GM21423 (cell line): ENCODE results near the gene C21orf91.
A peak's percentile ranks its signal among the peaks of the same experiment; 100 is the strongest.
"Not testable (repeated sequence)": the region's sequence is repeated elsewhere in the genome, so short reads cannot be mapped to it uniquely, and the experiment has no call there.

Source experiments
- ATAC-seq: cut with Tn5 transposase; IDR thresholded peaks from one replicate; pipeline ENCODE4 v1.9.1; 2021; ENCODE audit warnings: mild to moderate bottlenecking, moderate library complexity; ENCODE audit not compliant: unreplicated experiment

Gene C21orf91

GRCh38 chr21:17779980-17780379 is 39.2 kb downstream of the C21orf91 start:
- ATAC-seq, result no peak

- ATAC-seq, result no peak
These were observed 39.7 kb downstream of the C21orf91 start for GRCh38 chr21:17779496-17779895.

GRCh38 chr21:17777072-17777765 is 41.9 kb downstream of the C21orf91 start:
- no peak for ATAC-seq

- peak; percentile 61 for ATAC-seq
These were observed 43.6 kb downstream of the C21orf91 start for GRCh38 chr21:17775431-17776126.

- ATAC-seq, result not testable (repeated sequence)
These were observed 44.1 kb downstream of the C21orf91 start for GRCh38 chr21:17775021-17775420.

GRCh38 chr21:17769447-17769845 is 49.7 kb downstream of the C21orf91 start:
- ATAC-seq, result no peak

- ATAC-seq, result no peak
These were observed 50.2 kb downstream of the C21orf91 start for GRCh38 chr21:17768840-17769446.

GRCh38 chr21:17765207-17765606 is 53.9 kb downstream of the C21orf91 start:
- ATAC-seq, result no peak

GRCh38 chr21:17763288-17764037 is 55.7 kb downstream of the C21orf91 start:
- no peak for ATAC-seq

GRCh38 chr21:17759511-17760178 is 59.5 kb downstream of the C21orf91 start:
- no peak for ATAC-seq

- no peak for ATAC-seq
These were observed 60.5 kb downstream of the C21orf91 start for GRCh38 chr21:17758683-17759082.

- no peak for ATAC-seq
These were observed 61.5 kb downstream of the C21orf91 start for GRCh38 chr21:17757671-17758070.

GRCh38 chr21:17753736-17754135 is 65.4 kb downstream of the C21orf91 start:
- no peak for ATAC-seq

- no peak for ATAC-seq
These were observed 67.0 kb downstream of the C21orf91 start for GRCh38 chr21:17752171-17752570.

GRCh38 chr21:17746920-17747319 is 72.2 kb downstream of the C21orf91 start:
- ATAC-seq, result no peak

- no peak for ATAC-seq
These were observed 74.1 kb downstream of the C21orf91 start for GRCh38 chr21:17745086-17745485.

GRCh38 chr21:17742940-17743592 is 76.1 kb downstream of the C21orf91 start:
- ATAC-seq, result no peak

- ATAC-seq, result no peak
These were observed 77.0 kb downstream of the C21orf91 start for GRCh38 chr21:17742181-17742580.
